Jurkat, Clone E6-1 (cell line): Measurements from ENCODE around the gene VMO1.
A peak's percentile ranks its signal among the peaks of the same experiment; 100 is the strongest.

Source experiments
- DNase-seq: peaks from one replicate; pipeline ENCODE4 v3.0.0-alpha.2; 2011; ENCODE audit warnings: low read depth, low spot score
- H3K4me3 ChIP-seq: 2 replicates; pipeline ENCODE4 v1.5.1; 2011; ENCODE audit warnings: mild to moderate bottlenecking, low read length, control low read depth, moderate library complexity

Gene VMO1

GRCh38 chr17:4768298-4768697 is 17.9 kb downstream of the VMO1 start:
- no peak overlapping the region for H3K4me3 ChIP-seq
- DNase-seq: no peak

- DNase-seq: no peak
These were observed 19.4 kb downstream of the VMO1 start for GRCh38 chr17:4766723-4767122.

DNA sequence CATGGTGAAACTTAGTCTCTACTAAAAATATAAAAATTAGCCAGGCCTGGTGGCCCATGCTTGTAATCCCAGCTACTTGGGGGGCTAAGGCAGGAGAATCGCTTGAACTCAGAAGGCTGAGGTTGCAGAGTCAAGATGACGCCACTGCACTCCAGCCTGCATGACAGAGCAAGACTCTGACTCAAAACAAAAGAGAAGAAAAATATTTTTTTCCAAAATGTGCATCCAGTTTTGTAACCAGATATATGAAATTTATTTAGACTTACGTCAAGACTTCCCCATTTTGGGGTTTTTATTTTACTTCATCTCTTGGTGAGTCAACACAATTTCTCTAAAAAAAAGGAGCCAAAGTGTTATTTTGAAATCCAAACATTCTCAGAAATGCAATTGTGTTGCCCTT is 20.0 kb downstream of the VMO1 start:
- no peak for DNase-seq

More at GRCh38 chr17:4766723-4767122, 19.4 kb downstream of the VMO1 start:
- no peak overlapping the region for H3K4me3 ChIP-seq

GRCh38 chr17:4764595-4764994 is 21.6 kb downstream of the VMO1 start:
- DNase-seq: no peak
- no peak overlapping the region for H3K4me3 ChIP-seq

More for the DNA sequence above, 20.0 kb downstream of the VMO1 start:
- H3K4me3 ChIP-seq: no peak overlapping the region

DNA sequence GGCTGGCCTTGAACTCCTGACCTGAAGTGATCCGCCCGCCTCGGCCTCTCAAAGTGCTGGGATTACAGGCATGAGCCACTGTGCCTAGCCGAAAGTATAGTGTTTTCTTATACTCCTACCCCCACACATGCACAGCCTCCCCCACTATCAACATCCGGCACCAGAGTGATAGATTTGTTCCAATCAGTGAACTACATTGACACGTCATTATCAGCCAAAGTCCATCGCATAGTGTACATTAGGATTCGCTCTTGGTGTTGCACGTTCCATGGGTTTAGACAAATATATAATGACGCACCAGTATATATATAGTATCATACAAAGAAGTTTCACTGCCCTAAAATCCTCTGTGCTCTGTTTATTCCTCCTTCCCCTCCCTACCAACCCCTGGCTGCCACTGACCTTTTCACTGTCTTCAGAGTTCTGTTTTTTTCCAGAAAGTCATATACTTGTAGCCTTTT is 26.4 kb downstream of the VMO1 start:
- no peak for DNase-seq
- no peak overlapping the region for H3K4me3 ChIP-seq

- H3K4me3 ChIP-seq: no peak overlapping the region
- no peak for DNase-seq
These were observed 32.8 kb downstream of the VMO1 start for GRCh38 chr17:4753392-4753791.

- DNase-seq: no peak
These were observed 34.2 kb downstream of the VMO1 start for GRCh38 chr17:4751932-4752331.

GRCh38 chr17:4750606-4751005 is 35.6 kb downstream of the VMO1 start:
- DNase-seq: no peak
- no peak overlapping the region for H3K4me3 ChIP-seq

More at GRCh38 chr17:4751932-4752331, 34.2 kb downstream of the VMO1 start:
- no peak overlapping the region for H3K4me3 ChIP-seq

GRCh38 chr17:4748686-4749085 is 37.5 kb downstream of the VMO1 start:
- no peak overlapping the region for H3K4me3 ChIP-seq
- DNase-seq: no peak

- no peak overlapping the region for H3K4me3 ChIP-seq
- peak; percentile 46 for DNase-seq
These were observed 38.3 kb downstream of the VMO1 start for GRCh38 chr17:4747847-4748246.

DNA sequence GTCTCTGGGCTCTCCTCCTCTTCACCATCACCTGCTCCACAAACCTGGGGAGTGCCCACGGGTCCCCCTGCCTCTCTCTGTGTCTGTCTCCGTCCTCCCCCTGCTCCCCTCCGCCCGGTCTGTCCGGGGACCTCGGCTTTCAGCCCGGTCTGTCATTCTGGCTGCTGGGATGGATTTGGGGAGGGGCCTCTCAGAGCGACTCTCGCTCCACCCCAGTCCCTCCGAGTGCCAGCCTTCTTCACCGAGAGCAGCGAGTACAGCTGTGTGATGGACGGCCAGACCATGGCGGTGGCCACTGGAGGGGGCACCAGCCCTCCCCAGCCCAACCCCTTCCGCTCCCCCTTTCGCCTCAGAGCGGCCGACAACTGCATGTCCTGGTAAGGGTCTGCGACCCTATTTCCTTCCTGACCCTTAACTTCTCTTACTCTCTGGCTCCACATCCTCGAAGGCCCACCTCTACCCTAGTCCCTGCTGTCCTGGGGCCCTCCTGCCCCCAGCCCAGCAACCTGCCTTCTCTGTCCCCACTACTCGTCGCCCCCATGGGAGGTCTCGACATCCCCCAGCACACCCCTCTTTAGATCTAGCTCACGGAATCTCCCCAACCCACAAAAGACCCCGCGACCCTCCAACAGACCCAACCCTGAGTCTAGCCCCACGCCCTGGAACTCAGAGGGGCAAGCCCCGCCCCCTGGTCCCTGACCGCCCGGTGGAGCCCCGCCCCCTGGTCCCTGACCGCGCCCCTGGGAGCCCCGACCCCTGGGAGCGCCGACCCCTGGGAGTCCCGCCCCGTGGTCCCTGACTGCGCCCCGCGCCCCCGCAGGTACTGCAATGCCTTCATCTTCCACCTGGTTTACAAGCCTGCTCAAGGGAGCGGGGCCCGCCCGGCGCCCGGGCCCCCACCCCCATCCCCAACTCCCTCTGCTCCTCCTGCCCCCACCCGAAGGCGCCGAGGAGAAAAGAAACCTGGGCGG is 40.9 kb downstream of the VMO1 start:
- H3K4me3 ChIP-seq: no peak overlapping the region
- no peak for DNase-seq

- no peak overlapping the region for H3K4me3 ChIP-seq
- no peak for DNase-seq
These were observed 42.3 kb downstream of the VMO1 start for GRCh38 chr17:4743898-4744297.

GRCh38 chr17:4743216-4743615 is 42.9 kb downstream of the VMO1 start:
- DNase-seq: no peak
- no peak overlapping the region for H3K4me3 ChIP-seq

DNA sequence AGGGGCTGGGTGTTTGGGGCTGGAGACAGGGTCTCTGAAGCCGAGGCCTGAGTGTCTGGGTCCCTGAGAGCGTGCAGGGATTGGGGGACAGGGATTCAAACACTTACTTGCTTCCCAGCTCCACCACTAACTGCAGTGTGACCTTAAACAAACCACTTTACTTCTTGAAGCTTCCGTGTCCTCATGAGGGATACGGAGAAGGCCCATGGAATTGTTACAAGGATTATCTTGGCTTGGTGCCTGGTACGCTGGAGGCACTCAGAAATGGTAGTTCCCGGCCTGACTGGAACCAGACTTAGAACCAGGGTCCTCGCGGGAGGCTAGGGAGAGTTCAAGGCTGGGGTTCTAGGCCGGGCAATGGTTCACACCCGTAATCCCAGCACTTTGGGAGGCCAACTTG is 43.5 kb downstream of the VMO1 start:
- no peak overlapping the region for H3K4me3 ChIP-seq
- DNase-seq: no peak

DNA sequence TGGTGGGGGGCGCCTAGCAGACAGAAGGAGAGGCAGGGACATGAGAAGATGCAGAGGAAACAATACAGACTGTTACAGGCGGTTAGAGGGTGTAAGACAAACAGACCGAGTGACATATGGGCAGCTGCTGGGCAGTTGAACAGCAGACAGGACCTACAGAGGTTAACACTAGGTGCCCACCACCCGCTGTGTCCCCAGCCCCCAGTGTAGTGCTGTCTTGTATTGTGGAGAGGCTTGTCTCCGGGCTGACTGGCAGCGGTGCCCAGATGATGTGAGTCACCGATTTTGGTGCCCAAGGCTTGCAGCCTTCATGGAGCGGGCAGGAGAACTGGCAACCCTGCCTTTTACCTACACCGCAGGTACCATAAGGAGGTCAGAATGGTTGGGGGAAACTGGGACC is 44.0 kb downstream of the VMO1 start:
- H3K4me3 ChIP-seq: no peak overlapping the region
- no peak for DNase-seq

DNA sequence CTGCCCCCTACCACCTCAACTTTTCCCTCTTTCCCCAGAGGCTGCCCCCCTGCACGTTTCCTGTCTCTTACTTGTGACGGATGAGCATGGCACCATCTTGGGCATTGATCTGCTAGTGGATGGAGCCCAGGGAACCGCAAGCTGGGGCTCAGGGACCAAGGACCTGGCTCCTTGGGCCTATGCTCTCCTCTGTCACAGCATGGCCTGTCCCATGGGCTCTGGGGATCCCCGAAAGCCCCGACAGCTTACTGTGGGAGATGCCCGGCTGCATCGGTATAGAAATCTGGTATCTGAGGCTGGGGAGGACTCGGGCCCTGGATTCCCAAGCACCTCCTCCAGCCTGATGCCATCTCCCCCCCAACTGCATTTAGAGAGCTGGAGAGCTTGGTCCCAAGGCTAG is 44.6 kb downstream of the VMO1 start:
- DNase-seq: no peak
- no peak overlapping the region for H3K4me3 ChIP-seq

GRCh38 chr17:4740584-4740983 is 45.6 kb downstream of the VMO1 start:
- H3K4me3 ChIP-seq: no peak overlapping the region
- no peak for DNase-seq

DNA sequence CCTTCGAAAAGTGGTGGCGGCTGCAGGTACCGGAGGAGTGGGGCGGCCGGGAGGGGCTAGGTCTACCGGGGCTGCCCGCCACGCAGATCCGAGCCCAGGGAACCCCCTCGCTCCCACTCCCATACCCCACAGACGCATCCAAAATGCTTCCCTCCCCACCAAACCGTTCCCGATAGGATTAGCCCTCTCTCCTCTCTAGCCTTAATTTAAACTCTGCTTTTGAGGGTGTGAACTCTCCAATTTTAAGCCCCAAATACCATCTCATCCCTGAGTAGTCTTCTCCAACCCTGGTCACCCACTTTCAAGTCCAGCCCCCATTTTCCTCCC is 46.2 kb downstream of the VMO1 start:
- DNase-seq: no peak

GRCh38 chr17:4739122-4740024 is 46.8 kb downstream of the VMO1 start, which contains the start of the genes CXCL16 and ZMYND15:
CXCL16 (minus strand) TSS chr17:4739928; CDS start chr17:4739339, 589 bp downstream.
ZMYND15 (plus strand) TSS chr17:4739833; CDS start chr17:4740549, 716 bp downstream.
- no peak for DNase-seq
- peak within 1 kb of the TSS; percentile 49 for H3K4me3 ChIP-seq

More for the DNA sequence above, 46.2 kb downstream of the VMO1 start:
- peak overlapping the region; percentile 49 for H3K4me3 ChIP-seq
